ENCODE measurements around the gene KLHL3.
"Not testable (repeated sequence)": the region's sequence is repeated elsewhere in the genome, so short reads cannot be mapped to it uniquely, and the experiment has no call there.

GRCh38 chr5:137767937-137768336, 32.0 kb upstream of the KLHL3 start:
- TF ChIP-seq CTCF (conservative IDR thresholded peaks at IDR 0.05; ENCODE audit: low read depth, low read length); EZH2 (IDR thresholded peaks at IDR 0.05; ENCODE audit: low read length, unreplicated experiment); EZH2phosphoT487 (IDR thresholded peaks at IDR 0.05; ENCODE audit: borderline replicate concordance, low read length): not testable (repeated sequence)

Data from PC-3 (cell line).